Measurements from ENCODE around the gene OR1Q1. TPM values are rescaled to one million over a fixed set of nuclear protein-coding genes. Genes with fewer than 3 reads are reported as not detected.

OR1Q1 gene
- total RNA-seq, 6 experiments from 2014 or later, result not detected

- Histone ChIP-seq H3K9me3 (no peaks in the 10 kb centered on the region), H3K4me1 (no peaks in the 10 kb centered on the region), H3K4me3 (no peak overlapping the region), H3K36me3 (no peaks in the 10 kb centered on the region), H3K27ac (no peak overlapping the region), H3K27me3 (no peaks in the 10 kb centered on the region)
- WGBS (ENCODE audit: insufficient coverage, low coverage, low lambda C conversion rate, missing lambda C conversion rate), result 10% methylated on average over 1 of the region's 1 CpG
- ATAC-seq (no peak), DNase-seq (no peak)
- TF ChIP-seq CTCF (IDR thresholded peaks at IDR 0.05) (no peak), POLR2A (IDR thresholded peaks at IDR 0.05) (no peak)
- intact Hi-C loops (cut with DNase I), result no loop called here
Measured at GRCh38 chr9:122605691-122606090, 8.8 kb upstream of the OR1Q1 start.

- 50% methylated on average over 1 of the region's 1 CpG for WGBS (ENCODE audit: insufficient coverage, low coverage, low lambda C conversion rate, missing lambda C conversion rate)
- Histone ChIP-seq H3K27ac (no peak overlapping the region), H3K27me3 (no peaks in the 10 kb centered on the region), H3K9me3 (no peaks in the 10 kb centered on the region), H3K4me1 (no peaks in the 10 kb centered on the region), H3K36me3 (no peaks in the 10 kb centered on the region), H3K4me3 (no peak overlapping the region)
- ATAC-seq (no peak), DNase-seq (no peak)
- TF ChIP-seq CTCF (IDR thresholded peaks at IDR 0.05), result no peak
- TF ChIP-seq POLR2A (IDR thresholded peaks at IDR 0.05), result no peak
- intact Hi-C loops (cut with DNase I), result no loop called here
Measured at GRCh38 chr9:122606587-122606986, 8.0 kb upstream of the OR1Q1 start.

GRCh38 chr9:122609804-122610203 is 4.7 kb upstream of the OR1Q1 start:
- Histone ChIP-seq H3K36me3 (no peaks in the 10 kb centered on the region), H3K9me3 (no peaks in the 10 kb centered on the region), H3K27ac (no peak overlapping the region), H3K4me3 (no peak overlapping the region), H3K27me3 (no peaks in the 10 kb centered on the region), H3K4me1 (no peaks in the 10 kb centered on the region)
- WGBS (ENCODE audit: insufficient coverage, low coverage, low lambda C conversion rate, missing lambda C conversion rate), result 65% methylated on average over 4 of the region's 4 CpGs
- intact Hi-C loops (cut with DNase I), result no loop called here
- TF ChIP-seq CTCF (IDR thresholded peaks at IDR 0.05), result no peak
- no peak for ATAC-seq
- DNase-seq, result no peak

GRCh38 chr9:122619996-122620395 is 5.5 kb downstream of the OR1Q1 start:
- H3K9me3 ChIP-seq, result no peaks in the 10 kb centered on the region
- DNase-seq, result no peak
- H3K27ac ChIP-seq, result no peak overlapping the region
- H3K27me3 ChIP-seq, result no peaks in the 10 kb centered on the region
- TF ChIP-seq CTCF (IDR thresholded peaks at IDR 0.05) (no peak), POLR2A (IDR thresholded peaks at IDR 0.05) (no peak)
- 57% methylated on average over 7 of the region's 7 CpGs for WGBS (ENCODE audit: insufficient coverage, low coverage, low lambda C conversion rate, missing lambda C conversion rate)
- ATAC-seq, result no peak
- no peaks in the 10 kb centered on the region for H3K4me1 ChIP-seq
- intact Hi-C loops (cut with DNase I), result no loop called here
- no peak overlapping the region for H3K4me3 ChIP-seq
- H3K36me3 ChIP-seq, result no peaks in the 10 kb centered on the region

- H3K27ac ChIP-seq, result no peak overlapping the region
- TF ChIP-seq CTCF (IDR thresholded peaks at IDR 0.05), result no peak
- no peak for TF ChIP-seq POLR2A (IDR thresholded peaks at IDR 0.05)
- no peaks in the 10 kb centered on the region for H3K9me3 ChIP-seq
- ATAC-seq (no peak), DNase-seq (no peak)
- H3K4me1 ChIP-seq, result no peaks in the 10 kb centered on the region
- no peaks in the 10 kb centered on the region for H3K36me3 ChIP-seq
- intact Hi-C loops (cut with DNase I), result no loop called here
- H3K27me3 ChIP-seq, result no peaks in the 10 kb centered on the region
- 41% methylated on average over 2 of the region's 2 CpGs for WGBS (ENCODE audit: insufficient coverage, low coverage, low lambda C conversion rate, missing lambda C conversion rate)
- H3K4me3 ChIP-seq, result no peak overlapping the region
Measured at GRCh38 chr9:122642226-122642625, 27.7 kb downstream of the OR1Q1 start.
